SK-N-SH (cell line): ENCODE data around the gene PPIP5K1.
"Not testable (repeated sequence)": the region's sequence is repeated elsewhere in the genome, so short reads cannot be mapped to it uniquely, and the experiment has no call there.

ENCODE experiments used
- EP300 ChIP-seq, 2 experiments: IDR thresholded peaks; 2 replicates each; pipeline versions ENCODE4 v1.4.0 to v1.6.1; 2012; ENCODE audit warnings: borderline replicate concordance in 1 of 2, low read depth in 1 of 2, low read length in 1 of 2
- EZH2phosphoT487 ChIP-seq: fragments of 200-600 bp; sonication (generic); IDR thresholded peaks from 2 replicates; pipeline ENCODE4 v1.6.1; 2017; ENCODE audit warnings: low read depth, mixed run types, mild to moderate bottlenecking, antibody characterized with exemption, moderate library complexity, borderline replicate concordance
- JUND ChIP-seq: IDR thresholded peaks from 2 replicates; pipeline ENCODE4 v1.4.0; 2012
- RAD21 ChIP-seq: IDR thresholded peaks from 2 replicates; pipeline ENCODE4 v1.6.1; 2012; ENCODE audit warnings: mild to moderate bottlenecking, low read length
- RCOR1 ChIP-seq: fragments of 150-350 bp; IDR thresholded peaks from 2 replicates; pipeline ENCODE4 v1.6.1; 2017; ENCODE audit warnings: antibody characterized with exemption, low read length
- RXRA ChIP-seq: IDR thresholded peaks from 2 replicates; pipeline ENCODE4 v1.4.0; 2012; ENCODE audit warnings: low read depth, mild to moderate bottlenecking, borderline replicate concordance
- TF ChIP-seq, protein P1 (sequence below): fragments of 200-600 bp; sonication (generic); IDR thresholded peaks from 2 replicates; pipeline ENCODE4 v1.6.1; 2017; ENCODE audit warnings: antibody characterized with exemption, mild to moderate bottlenecking, moderate library complexity
- TF ChIP-seq, protein P2 (sequence below): fragments of 150-350 bp; IDR thresholded peaks from 2 replicates; pipeline ENCODE4 v1.6.1; 2016; ENCODE audit warnings: mild to moderate bottlenecking, low read depth, low read length

DNA sequence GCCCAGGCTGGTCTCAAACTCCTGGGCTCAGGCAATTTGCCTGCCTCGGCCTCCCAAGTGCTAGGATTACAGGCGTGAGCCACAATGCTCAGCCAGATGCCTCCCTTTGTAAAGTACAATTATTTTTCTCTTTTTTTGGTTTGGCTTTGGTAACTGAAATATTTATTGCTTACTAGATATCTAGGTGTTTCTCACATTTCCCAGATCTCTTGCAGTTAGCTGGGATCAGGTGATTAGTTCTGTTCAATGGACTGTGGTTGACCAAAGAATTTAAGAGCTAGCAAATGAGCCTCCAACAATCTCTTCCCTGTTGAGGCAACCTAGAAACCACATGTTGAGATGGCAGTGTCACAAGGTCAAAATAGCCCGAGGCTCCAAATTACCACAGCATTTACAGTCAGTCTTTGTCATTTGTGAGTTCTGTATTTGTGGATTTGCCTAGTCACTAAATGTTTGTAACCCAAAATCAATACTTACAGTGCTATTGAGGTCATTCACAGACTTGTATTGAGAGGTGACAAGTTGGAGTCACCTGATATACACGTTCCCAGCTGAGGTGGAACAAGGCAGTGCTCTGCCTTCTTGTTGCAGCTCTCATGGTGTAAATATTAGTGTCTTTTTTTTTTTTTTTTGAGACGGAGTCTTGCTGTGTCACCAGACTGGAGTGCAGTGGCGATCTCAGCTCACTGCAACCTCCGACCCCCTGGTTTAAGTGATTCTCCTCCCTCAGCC is 32.2 kb upstream of the PPIP5K1 start:
- TF ChIP-seq, protein P1, sequence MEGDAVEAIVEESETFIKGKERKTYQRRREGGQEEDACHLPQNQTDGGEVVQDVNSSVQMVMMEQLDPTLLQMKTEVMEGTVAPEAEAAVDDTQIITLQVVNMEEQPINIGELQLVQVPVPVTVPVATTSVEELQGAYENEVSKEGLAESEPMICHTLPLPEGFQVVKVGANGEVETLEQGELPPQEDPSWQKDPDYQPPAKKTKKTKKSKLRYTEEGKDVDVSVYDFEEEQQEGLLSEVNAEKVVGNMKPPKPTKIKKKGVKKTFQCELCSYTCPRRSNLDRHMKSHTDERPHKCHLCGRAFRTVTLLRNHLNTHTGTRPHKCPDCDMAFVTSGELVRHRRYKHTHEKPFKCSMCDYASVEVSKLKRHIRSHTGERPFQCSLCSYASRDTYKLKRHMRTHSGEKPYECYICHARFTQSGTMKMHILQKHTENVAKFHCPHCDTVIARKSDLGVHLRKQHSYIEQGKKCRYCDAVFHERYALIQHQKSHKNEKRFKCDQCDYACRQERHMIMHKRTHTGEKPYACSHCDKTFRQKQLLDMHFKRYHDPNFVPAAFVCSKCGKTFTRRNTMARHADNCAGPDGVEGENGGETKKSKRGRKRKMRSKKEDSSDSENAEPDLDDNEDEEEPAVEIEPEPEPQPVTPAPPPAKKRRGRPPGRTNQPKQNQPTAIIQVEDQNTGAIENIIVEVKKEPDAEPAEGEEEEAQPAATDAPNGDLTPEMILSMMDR = not testable (repeated sequence)
- not testable (repeated sequence) for TF ChIP-seq RAD21; RCOR1; EZH2phosphoT487; JUND; RXRA; EP300 (IDR thresholded peaks at IDR 0.05; ENCODE audit: borderline replicate concordance in 1 of 2, low read depth in 1 of 2, low read length in 1 of 2)
- TF ChIP-seq, protein P2, sequence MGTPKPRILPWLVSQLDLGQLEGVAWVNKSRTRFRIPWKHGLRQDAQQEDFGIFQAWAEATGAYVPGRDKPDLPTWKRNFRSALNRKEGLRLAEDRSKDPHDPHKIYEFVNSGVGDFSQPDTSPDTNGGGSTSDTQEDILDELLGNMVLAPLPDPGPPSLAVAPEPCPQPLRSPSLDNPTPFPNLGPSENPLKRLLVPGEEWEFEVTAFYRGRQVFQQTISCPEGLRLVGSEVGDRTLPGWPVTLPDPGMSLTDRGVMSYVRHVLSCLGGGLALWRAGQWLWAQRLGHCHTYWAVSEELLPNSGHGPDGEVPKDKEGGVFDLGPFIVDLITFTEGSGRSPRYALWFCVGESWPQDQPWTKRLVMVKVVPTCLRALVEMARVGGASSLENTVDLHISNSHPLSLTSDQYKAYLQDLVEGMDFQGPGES = not testable (repeated sequence)
